ENCODE data around the gene PNO1. TPM values are rescaled to one million over a fixed set of nuclear protein-coding genes. Genes with fewer than 3 reads are reported as not detected.

PNO1 gene
- total RNA-seq, 1 donor from 2014 or later: 9.3 TPM

DNA sequence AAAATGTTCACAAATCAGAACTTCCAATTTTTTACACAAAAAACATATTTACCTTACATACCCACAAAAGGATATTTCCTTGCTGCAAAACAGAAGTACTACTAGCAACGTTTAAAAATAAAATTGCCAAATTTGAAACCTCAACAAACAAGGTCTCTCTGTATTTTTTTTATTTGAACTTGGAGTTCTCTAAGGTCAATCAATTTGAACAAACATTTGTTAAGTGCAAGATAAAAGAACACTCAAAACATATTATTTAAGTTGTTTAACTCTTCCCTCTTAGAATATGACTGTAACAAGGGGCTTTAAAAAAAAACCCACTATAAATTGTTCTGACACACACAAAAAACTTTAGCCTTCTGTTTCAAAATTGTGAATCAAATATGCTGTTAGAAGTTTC lies 29.6 kb downstream of the PNO1 start:
- peaks cover 30% of the 10 kb centered on the region for H3K4me1 ChIP-seq
- DNase-seq (ENCODE audit: extremely low spot score in 2 of 2): no peak

DNA sequence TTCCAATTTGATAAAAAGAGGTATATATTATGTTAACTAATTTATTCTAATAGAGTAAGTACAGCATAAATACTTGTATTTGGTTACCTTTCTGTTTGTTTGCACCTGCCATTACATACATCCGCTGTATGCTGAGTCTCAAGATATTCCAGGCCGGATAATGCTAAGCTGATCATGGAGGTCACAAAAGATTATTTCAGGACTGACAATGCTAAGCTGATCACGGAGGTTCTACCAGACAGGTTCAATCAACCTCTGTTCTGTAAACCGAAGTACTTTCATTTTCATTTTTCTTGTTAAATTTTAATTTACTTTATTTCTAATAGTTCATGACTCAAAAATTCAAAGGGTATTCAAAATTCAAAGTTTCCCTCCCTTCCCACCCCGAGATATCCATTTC lies 31.1 kb downstream of the PNO1 start:
- intact Hi-C loops (cut with DNase I): no loop called here
- Histone ChIP-seq H3K27me3 (no peaks in the 10 kb centered on the region), H3K9me3 (no peaks in the 10 kb centered on the region), H3K36me3 (peaks cover 0 to 8% of the 10 kb centered on the region in 2 donors), H3K4me1 (peaks cover 45% of the 10 kb centered on the region), H3K27ac (no peak overlapping the region), H3K4me3 (no peak overlapping the region)
- TF ChIP-seq POLR2A (IDR thresholded peaks at IDR 0.05) (no peak), POLR2AphosphoS5 (IDR thresholded peaks at IDR 0.05; ENCODE audit: insufficient read depth in 1 of 2, low read depth in 1 of 2) (no peak)
- TF ChIP-seq, protein P1, sequence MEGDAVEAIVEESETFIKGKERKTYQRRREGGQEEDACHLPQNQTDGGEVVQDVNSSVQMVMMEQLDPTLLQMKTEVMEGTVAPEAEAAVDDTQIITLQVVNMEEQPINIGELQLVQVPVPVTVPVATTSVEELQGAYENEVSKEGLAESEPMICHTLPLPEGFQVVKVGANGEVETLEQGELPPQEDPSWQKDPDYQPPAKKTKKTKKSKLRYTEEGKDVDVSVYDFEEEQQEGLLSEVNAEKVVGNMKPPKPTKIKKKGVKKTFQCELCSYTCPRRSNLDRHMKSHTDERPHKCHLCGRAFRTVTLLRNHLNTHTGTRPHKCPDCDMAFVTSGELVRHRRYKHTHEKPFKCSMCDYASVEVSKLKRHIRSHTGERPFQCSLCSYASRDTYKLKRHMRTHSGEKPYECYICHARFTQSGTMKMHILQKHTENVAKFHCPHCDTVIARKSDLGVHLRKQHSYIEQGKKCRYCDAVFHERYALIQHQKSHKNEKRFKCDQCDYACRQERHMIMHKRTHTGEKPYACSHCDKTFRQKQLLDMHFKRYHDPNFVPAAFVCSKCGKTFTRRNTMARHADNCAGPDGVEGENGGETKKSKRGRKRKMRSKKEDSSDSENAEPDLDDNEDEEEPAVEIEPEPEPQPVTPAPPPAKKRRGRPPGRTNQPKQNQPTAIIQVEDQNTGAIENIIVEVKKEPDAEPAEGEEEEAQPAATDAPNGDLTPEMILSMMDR (IDR thresholded peaks at IDR 0.05): no peak
- DNase-seq (ENCODE audit: extremely low spot score in 2 of 2): no peak

More for the DNA sequence above, 29.6 kb downstream of the PNO1 start:
- Histone ChIP-seq H3K9me3 (no peaks in the 10 kb centered on the region), H3K27me3 (no peaks in the 10 kb centered on the region), H3K4me3 (no peak overlapping the region), H3K36me3 (peaks cover 0 to 8% of the 10 kb centered on the region in 2 donors), H3K27ac (no peak overlapping the region)
- TF ChIP-seq, protein P1 (IDR thresholded peaks at IDR 0.05): no peak
- no peak for TF ChIP-seq POLR2A (IDR thresholded peaks at IDR 0.05)
- TF ChIP-seq POLR2AphosphoS5 (IDR thresholded peaks at IDR 0.05; ENCODE audit: insufficient read depth in 1 of 2, low read depth in 1 of 2): no peak
- intact Hi-C loops (cut with DNase I): no loop called here

DNA sequence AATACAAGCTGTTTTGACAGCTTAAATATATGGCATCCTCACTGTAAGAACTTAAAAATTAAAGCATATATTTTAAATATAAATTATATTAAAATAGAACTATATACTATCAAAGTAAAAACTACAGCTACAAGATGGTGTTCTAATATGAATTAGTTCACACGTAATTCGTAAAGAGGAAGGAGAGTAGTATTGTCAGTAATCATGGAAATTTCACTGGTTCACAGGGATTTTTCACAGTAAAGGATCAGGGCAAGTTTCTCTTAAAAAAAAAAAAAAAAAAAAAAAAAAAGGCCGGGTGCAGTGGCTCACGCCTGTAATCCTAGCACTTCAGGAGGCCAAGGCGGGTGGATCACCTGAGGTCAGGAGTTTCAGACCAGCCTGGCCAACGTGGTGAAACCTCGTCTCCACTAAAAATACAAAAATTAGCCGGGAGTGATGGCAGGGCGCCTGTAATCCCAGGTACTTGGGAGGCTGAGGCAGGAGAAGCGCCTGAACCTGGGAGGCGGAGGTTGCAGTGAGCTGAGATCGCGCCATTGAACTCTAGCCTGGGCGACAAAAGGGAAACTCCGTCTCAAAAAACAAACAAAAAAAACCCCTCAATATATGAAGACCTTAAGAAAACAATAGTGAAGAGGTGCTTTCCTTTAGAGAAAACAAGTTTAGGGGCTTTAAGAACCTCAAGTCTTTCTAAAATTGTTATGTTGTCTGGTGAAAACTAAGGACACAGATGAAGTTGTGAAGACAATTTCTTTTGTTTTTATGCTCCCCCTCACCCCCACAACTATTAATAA lies 32.5 kb downstream of the PNO1 start:
- Histone ChIP-seq H3K4me1 (peaks cover 58% of the 10 kb centered on the region), H3K27ac (no peak overlapping the region), H3K27me3 (no peaks in the 10 kb centered on the region), H3K4me3 (no peak overlapping the region), H3K9me3 (no peaks in the 10 kb centered on the region), H3K36me3 (peaks cover 0 to 8% of the 10 kb centered on the region in 2 donors)
- TF ChIP-seq, protein P1 (IDR thresholded peaks at IDR 0.05): no peak
- no peak for TF ChIP-seq POLR2A (IDR thresholded peaks at IDR 0.05)
- TF ChIP-seq POLR2AphosphoS5 (IDR thresholded peaks at IDR 0.05; ENCODE audit: insufficient read depth in 1 of 2, low read depth in 1 of 2): no peak
- intact Hi-C loops (cut with DNase I): loop anchor here (10.0 kb wide), 1 partner anchor 55 kb away; no protein-coding TSS in a partner anchor
- no peak for DNase-seq (ENCODE audit: extremely low spot score in 2 of 2)

DNA sequence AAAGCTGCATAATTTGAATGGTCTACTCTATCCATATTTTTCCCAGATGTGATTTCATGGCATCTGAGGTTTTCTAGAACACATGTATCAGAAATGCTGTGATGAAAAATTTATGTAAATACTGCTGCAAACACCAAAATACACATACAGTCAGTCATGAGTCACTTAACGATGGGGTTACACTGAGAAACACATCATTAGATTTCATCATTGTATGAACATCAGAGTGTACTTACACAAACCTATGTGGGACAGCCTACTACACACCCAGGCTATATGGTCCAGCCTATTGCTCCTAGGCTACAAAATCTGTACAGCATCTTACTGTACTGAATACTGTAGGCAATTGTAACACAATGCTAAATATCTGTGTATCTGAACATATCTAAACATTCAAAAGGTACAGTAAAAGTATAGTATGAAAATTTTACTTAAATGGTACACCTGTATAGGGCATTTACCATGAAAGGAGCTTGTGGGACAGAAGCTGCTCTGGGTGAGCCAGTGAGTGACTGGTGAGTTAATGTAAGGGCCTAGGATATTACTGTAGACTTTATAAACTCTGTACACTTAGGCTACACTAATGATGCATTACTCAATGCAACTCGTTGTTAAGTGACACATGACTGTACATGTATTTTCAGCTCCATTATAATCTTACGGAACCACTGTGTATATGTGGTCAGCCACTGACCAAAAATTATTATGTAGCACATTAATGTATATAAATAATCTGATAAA lies 33.5 kb downstream of the PNO1 start:
- no peaks in the 10 kb centered on the region for H3K27me3 ChIP-seq
- TF ChIP-seq POLR2A (IDR thresholded peaks at IDR 0.05) (no peak), POLR2AphosphoS5 (IDR thresholded peaks at IDR 0.05; ENCODE audit: insufficient read depth in 1 of 2, low read depth in 1 of 2) (no peak)
- TF ChIP-seq, protein P1 (IDR thresholded peaks at IDR 0.05): no peak
- H3K27ac ChIP-seq: no peak overlapping the region
- no peaks in the 10 kb centered on the region for H3K9me3 ChIP-seq
- no peak overlapping the region for H3K4me3 ChIP-seq
- H3K36me3 ChIP-seq: peaks cover 0 to 2% of the 10 kb centered on the region in 2 donors
- H3K4me1 ChIP-seq: peaks cover 67% of the 10 kb centered on the region
- DNase-seq (ENCODE audit: extremely low spot score in 2 of 2): no peak
- intact Hi-C loops (cut with DNase I): loop anchor here (10.0 kb wide), 1 partner anchor 54 kb away; no protein-coding TSS in a partner anchor
